ENCODE results near the gene BMERB1. TPM values are rescaled to one million over a fixed set of nuclear protein-coding genes. Genes with fewer than 3 reads are reported as not detected.
A peak's percentile ranks its signal among the peaks of the same experiment; 100 is the strongest.

Gene BMERB1
- total and polyA plus RNA-seq, 7 experiments from 2014 or later, result 0.51 to 8.2 (median 2.3) TPM

DNA sequence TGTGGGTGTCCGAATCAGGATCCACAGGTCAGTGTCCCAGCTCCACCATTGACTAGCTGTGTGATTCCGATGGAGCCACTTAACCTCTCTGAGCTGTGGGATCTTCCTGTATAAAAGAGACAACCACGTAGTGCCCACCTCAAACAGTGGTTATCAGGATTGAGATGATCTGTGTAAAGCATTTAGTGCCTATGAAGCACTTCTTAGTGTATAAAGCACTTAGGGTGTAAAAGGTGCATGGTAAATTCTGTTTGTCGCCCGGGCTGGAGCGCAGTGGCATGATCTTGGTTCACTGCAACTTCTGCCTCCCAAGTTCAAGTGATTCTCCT lies 113.3 kb downstream of the BMERB1 start:
- Mint-ChIP-seq H3K4me3 (no peak overlapping the region), H3K27me3 (no peaks in the 10 kb centered on the region), H3K36me3 (peaks cover 0 to 2% (median 0%) of the 10 kb centered on the region in 5 donors), H3K9me3 (peaks cover 0 to 6% (median 0%) of the 10 kb centered on the region in 11 donors), H3K4me1 (peaks cover 0 to 5% (median 0%) of the 10 kb centered on the region in 7 donors), H3K27ac (no peak overlapping the region)
- H3K9me3 ChIP-seq (ENCODE audit: control insufficient read depth in 2 of 3, low read length in 3 of 3), result peaks cover 0 to 3% (median 0%) of the 10 kb centered on the region in 3 experiments
- H3K4me1 ChIP-seq (ENCODE audit: control insufficient read depth in 2 of 2, insufficient read depth in 2 of 2, low read length in 2 of 2), result no peaks in the 10 kb centered on the region
- DNase-seq (no peak), ATAC-seq (no peak)
- ChIA-PET CTCF (no interaction called here), POLR2A (no interaction called here)
- H3K4me3 ChIP-seq (ENCODE audit: low read length), result no peak overlapping the region
- no peak overlapping the region for H3K27ac ChIP-seq (ENCODE audit: low read depth, low read length)
- H3K36me3 ChIP-seq (ENCODE audit: control insufficient read depth in 2 of 3, insufficient read depth in 3 of 3, low read length in 3 of 3), result no peaks in the 10 kb centered on the region
- intact Hi-C loops (cut with micrococcal nuclease), result loop anchor here in 1 of 2 donors (5.0 kb wide), 1 partner anchor 45 kb away; no protein-coding TSS in a partner anchor
- H3K27me3 ChIP-seq (ENCODE audit: control insufficient read depth in 2 of 2, insufficient read depth in 2 of 2, low read length in 2 of 2), result no peaks in the 10 kb centered on the region

DNA sequence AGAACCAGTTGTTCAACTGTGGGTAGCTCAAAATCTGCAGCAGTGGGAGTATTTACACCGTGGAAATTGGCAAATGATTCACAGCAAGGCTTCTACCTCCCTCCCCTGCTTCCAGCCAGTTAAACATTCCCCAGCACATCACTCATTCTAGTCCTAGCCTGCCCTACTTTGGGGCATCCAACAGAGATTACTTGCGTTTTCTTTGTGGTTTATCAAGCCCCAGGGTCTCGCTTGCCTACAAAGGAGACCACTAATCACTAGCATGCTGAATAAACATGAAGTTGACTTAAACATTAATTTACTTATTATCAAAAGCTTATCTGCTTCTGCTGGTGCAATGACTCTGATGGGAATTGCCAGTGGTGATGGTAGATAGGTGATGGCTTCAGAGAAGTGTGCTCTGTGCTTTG lies 114.1 kb downstream of the BMERB1 start:
- peaks cover 0 to 2% (median 0%) of the 10 kb centered on the region in 5 donors for H3K36me3 Mint-ChIP-seq
- H3K4me3 ChIP-seq (ENCODE audit: low read length), result no peak overlapping the region
- H3K9me3 Mint-ChIP-seq, result peaks cover 0 to 2% (median 0%) of the 10 kb centered on the region in 11 donors
- DNase-seq (no peak), ATAC-seq (no peak)
- no peaks in the 10 kb centered on the region for H3K4me1 ChIP-seq (ENCODE audit: control insufficient read depth in 2 of 2, insufficient read depth in 2 of 2, low read length in 2 of 2)
- no peak overlapping the region for H3K27ac Mint-ChIP-seq
- no peaks in the 10 kb centered on the region for H3K27me3 Mint-ChIP-seq
- no peaks in the 10 kb centered on the region for H3K27me3 ChIP-seq (ENCODE audit: control insufficient read depth in 2 of 2, insufficient read depth in 2 of 2, low read length in 2 of 2)
- no peak overlapping the region for H3K27ac ChIP-seq (ENCODE audit: low read depth, low read length)
- ChIA-PET CTCF (no interaction called here), POLR2A (interaction anchor here (0.7 kb wide), 1 partner anchor 42 kb away, joined by 3 read pairs; no protein-coding TSS in a partner anchor)
- H3K4me3 Mint-ChIP-seq, result no peak overlapping the region
- intact Hi-C loops (cut with micrococcal nuclease), result loop anchor here in 1 of 2 donors (5.0 kb wide), 1 partner anchor 44 kb away; no protein-coding TSS in a partner anchor
- H3K36me3 ChIP-seq (ENCODE audit: control insufficient read depth in 2 of 3, insufficient read depth in 3 of 3, low read length in 3 of 3), result no peaks in the 10 kb centered on the region
- H3K9me3 ChIP-seq (ENCODE audit: control insufficient read depth in 2 of 3, low read length in 3 of 3), result no peaks in the 10 kb centered on the region
- H3K4me1 Mint-ChIP-seq, result peaks cover 0 to 6% (median 0%) of the 10 kb centered on the region in 7 donors

DNA sequence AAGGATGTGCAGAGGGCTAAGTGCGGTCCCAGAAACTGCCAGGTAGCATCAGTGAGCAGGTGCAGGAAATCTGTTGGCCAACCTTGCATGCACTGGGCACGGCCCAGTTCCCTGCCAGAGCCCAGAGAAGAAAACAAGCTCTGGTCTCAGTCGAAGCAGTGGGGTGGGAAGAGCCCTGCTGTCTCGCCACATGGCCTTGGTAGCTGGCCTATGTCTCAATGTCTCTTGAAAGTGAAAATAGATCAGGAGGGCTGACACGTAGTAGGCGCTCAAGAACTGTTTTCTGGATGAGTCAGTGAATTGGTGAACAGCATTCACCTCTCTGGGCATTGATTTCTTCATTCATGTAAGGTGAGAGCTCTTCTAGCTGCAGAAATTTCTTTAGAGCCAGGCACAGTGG lies 118.1 kb downstream of the BMERB1 start:
- Histone ChIP-seq H3K4me1 (ENCODE audit: control insufficient read depth in 2 of 2, insufficient read depth in 2 of 2, low read length in 2 of 2) (no peaks in the 10 kb centered on the region), H3K36me3 (ENCODE audit: control insufficient read depth in 2 of 3, insufficient read depth in 3 of 3, low read length in 3 of 3) (no peaks in the 10 kb centered on the region), H3K4me3 (ENCODE audit: low read length) (no peak overlapping the region), H3K27ac (ENCODE audit: low read depth, low read length) (no peak overlapping the region), H3K9me3 (ENCODE audit: control insufficient read depth in 2 of 3, low read length in 3 of 3) (no peaks in the 10 kb centered on the region), H3K27me3 (ENCODE audit: control insufficient read depth in 2 of 2, insufficient read depth in 2 of 2, low read length in 2 of 2) (no peaks in the 10 kb centered on the region)
- Mint-ChIP-seq H3K4me3 (no peak overlapping the region), H3K4me1 (peaks cover 0 to 6% (median 0%) of the 10 kb centered on the region in 7 donors), H3K36me3 (no peaks in the 10 kb centered on the region), H3K9me3 (no peaks in the 10 kb centered on the region), H3K27ac (peak overlapping the region in 1 of 9 donors; percentile 45), H3K27me3 (no peaks in the 10 kb centered on the region)
- intact Hi-C loops (cut with micrococcal nuclease), result no loop called here
- DNase-seq, result no peak
- CTCF ChIA-PET, result no interaction called here
- ATAC-seq, result no peak
- POLR2A ChIA-PET, result interaction anchor here (0.9 kb wide), 1 partner anchor 17 kb away, joined by 3 read pairs; no protein-coding TSS in a partner anchor

DNA sequence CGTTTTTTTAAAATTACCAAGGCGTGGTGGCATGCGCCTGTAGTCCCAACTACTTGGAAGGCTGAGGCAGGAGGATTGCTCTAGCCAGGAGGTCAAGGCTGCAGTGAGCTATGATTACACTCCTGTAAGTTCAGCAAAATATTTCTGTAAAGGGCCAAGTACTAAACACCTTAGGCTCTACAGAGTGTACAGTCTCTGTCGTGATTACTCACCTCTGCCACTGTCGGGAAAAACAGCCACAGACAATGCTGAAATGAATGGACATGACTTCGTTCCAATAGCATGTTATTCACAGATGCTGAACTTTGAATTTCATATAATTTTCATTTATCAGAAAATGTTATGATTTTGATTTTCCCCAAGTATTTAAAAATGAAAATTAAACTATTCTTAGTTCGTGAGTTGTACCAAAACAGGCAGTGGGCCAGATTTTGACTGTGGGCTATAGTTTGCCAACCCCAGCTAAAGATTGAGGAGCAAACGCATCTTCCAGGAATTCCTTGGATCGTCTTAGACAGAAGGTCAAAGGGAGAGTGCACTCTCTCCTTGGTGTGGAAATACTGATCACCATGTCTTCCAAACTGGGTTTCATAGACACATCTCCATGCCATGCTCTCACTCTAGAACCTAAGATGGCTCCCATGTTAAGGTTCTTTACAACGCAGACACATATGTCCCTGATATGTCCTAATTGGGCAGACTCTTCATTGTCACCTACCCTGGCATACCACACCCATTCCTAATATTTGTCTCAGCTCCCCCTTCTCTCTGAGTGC lies 119.1 kb downstream of the BMERB1 start:
- no peak for ATAC-seq
- POLR2A ChIA-PET, result no interaction called here
- intact Hi-C loops (cut with micrococcal nuclease), result no loop called here

DNA sequence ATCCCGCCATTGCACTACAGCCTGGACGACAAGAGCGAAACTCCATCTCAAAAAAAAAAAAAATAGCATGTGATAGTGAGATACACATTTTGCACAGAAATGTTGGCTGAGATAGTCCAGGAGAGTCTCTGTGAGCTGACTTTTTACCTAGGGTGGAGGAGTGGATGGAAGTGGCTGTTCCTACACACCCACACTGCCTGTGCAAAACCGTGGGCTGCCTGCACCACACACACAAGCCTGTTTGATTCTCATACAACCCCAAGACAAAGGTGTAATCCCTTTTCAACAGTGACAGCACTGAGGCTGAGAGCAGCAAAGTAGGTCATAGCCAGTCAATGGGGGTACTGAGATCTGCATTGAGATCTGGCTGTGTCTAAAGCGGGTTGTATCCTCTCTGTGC lies 121.7 kb downstream of the BMERB1 start:
- Histone ChIP-seq H3K4me3 (ENCODE audit: low read length) (no peak overlapping the region), H3K36me3 (ENCODE audit: control insufficient read depth in 2 of 3, insufficient read depth in 3 of 3, low read length in 3 of 3) (no peaks in the 10 kb centered on the region), H3K4me1 (ENCODE audit: control insufficient read depth in 2 of 2, insufficient read depth in 2 of 2, low read length in 2 of 2) (no peaks in the 10 kb centered on the region), H3K27me3 (ENCODE audit: control insufficient read depth in 2 of 2, insufficient read depth in 2 of 2, low read length in 2 of 2) (no peaks in the 10 kb centered on the region), H3K27ac (ENCODE audit: low read depth, low read length) (no peak overlapping the region), H3K9me3 (ENCODE audit: control insufficient read depth in 2 of 3, low read length in 3 of 3) (no peaks in the 10 kb centered on the region)
- no peak for DNase-seq
- no peak for ATAC-seq
- POLR2A ChIA-PET, result no interaction called here
- Mint-ChIP-seq H3K27ac (no peak overlapping the region), H3K36me3 (no peaks in the 10 kb centered on the region), H3K9me3 (no peaks in the 10 kb centered on the region), H3K4me3 (no peak overlapping the region), H3K4me1 (peaks cover 0 to 6% (median 0%) of the 10 kb centered on the region in 7 donors), H3K27me3 (no peaks in the 10 kb centered on the region)
- intact Hi-C loops (cut with micrococcal nuclease), result no loop called here
- CTCF ChIA-PET, result no interaction called here

More for the DNA sequence above, 119.1 kb downstream of the BMERB1 start:
- Mint-ChIP-seq H3K27me3 (no peaks in the 10 kb centered on the region), H3K36me3 (no peaks in the 10 kb centered on the region), H3K4me1 (peaks cover 0 to 6% (median 0%) of the 10 kb centered on the region in 7 donors), H3K27ac (no peak overlapping the region), H3K9me3 (no peaks in the 10 kb centered on the region), H3K4me3 (no peak overlapping the region)
- DNase-seq, result no peak
- CTCF ChIA-PET, result no interaction called here
- no peak overlapping the region for H3K4me3 ChIP-seq (ENCODE audit: low read length)
- H3K4me1 ChIP-seq (ENCODE audit: control insufficient read depth in 2 of 2, insufficient read depth in 2 of 2, low read length in 2 of 2), result no peaks in the 10 kb centered on the region
- H3K27me3 ChIP-seq (ENCODE audit: control insufficient read depth in 2 of 2, insufficient read depth in 2 of 2, low read length in 2 of 2), result no peaks in the 10 kb centered on the region
- no peaks in the 10 kb centered on the region for H3K9me3 ChIP-seq (ENCODE audit: control insufficient read depth in 2 of 3, low read length in 3 of 3)
- no peak overlapping the region for H3K27ac ChIP-seq (ENCODE audit: low read depth, low read length)
- H3K36me3 ChIP-seq (ENCODE audit: control insufficient read depth in 2 of 3, insufficient read depth in 3 of 3, low read length in 3 of 3), result no peaks in the 10 kb centered on the region

DNA sequence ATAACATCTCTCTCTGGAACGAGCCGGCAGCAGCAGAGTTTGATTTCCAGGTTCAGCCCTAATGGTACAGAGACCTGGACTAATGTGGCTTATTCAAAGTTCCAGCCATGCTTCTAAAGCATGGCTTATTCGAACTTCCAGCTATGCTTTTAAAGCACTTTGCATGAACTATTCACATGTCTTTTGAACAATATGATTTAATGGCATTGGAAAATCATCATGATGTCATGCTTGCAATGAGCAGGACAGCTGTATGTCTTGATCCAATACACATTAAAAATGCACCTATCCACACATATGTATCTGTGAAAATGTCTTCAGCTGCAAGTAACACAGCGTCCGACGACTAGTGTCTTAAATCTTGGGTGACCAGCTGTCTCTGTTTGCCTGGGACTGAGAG lies 122.9 kb downstream of the BMERB1 start:
- no peaks in the 10 kb centered on the region for H3K9me3 ChIP-seq (ENCODE audit: control insufficient read depth in 2 of 3, low read length in 3 of 3)
- intact Hi-C loops (cut with micrococcal nuclease), result no loop called here
- H3K4me1 ChIP-seq (ENCODE audit: control insufficient read depth in 2 of 2, insufficient read depth in 2 of 2, low read length in 2 of 2), result no peaks in the 10 kb centered on the region
- Mint-ChIP-seq H3K4me3 (no peak overlapping the region), H3K9me3 (no peaks in the 10 kb centered on the region), H3K27me3 (no peaks in the 10 kb centered on the region), H3K27ac (no peak overlapping the region), H3K4me1 (peaks cover 0 to 5% (median 0%) of the 10 kb centered on the region in 7 donors), H3K36me3 (no peaks in the 10 kb centered on the region)
- no peak overlapping the region for H3K27ac ChIP-seq (ENCODE audit: low read depth, low read length)
- no peak for ATAC-seq
- CTCF ChIA-PET, result no interaction called here
- POLR2A ChIA-PET, result no interaction called here
- H3K4me3 ChIP-seq (ENCODE audit: low read length), result no peak overlapping the region
- no peaks in the 10 kb centered on the region for H3K36me3 ChIP-seq (ENCODE audit: control insufficient read depth in 2 of 3, insufficient read depth in 3 of 3, low read length in 3 of 3)
- no peak for DNase-seq
- H3K27me3 ChIP-seq (ENCODE audit: control insufficient read depth in 2 of 2, insufficient read depth in 2 of 2, low read length in 2 of 2), result no peaks in the 10 kb centered on the region

DNA sequence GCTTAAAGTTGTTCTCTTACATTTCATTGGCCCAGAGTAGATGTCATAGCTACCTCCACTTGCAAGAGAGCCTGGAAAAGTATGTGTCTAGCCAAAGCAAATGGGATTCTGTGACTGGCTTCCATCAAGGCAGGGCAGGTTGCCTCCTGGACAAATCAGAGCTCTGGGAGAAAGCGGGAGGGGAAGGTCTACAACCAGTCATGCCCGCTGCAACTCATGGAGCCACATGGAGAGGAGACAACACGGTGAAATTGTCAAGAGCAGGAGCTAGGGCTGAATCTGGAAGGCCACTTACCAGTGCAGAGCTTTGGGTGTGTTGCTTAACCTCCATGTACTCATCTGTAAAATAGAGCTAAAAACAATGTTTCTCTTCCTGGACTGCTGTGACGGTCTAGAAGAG lies 124.8 kb downstream of the BMERB1 start:
- Mint-ChIP-seq H3K27me3 (no peaks in the 10 kb centered on the region), H3K9me3 (peaks cover 0 to 5% (median 3%) of the 10 kb centered on the region in 11 donors), H3K36me3 (peaks cover 0 to 2% (median 0%) of the 10 kb centered on the region in 5 donors), H3K4me1 (peaks cover 0 to 3% (median 0%) of the 10 kb centered on the region in 7 donors), H3K4me3 (no peak overlapping the region), H3K27ac (no peak overlapping the region)
- ChIA-PET POLR2A (no interaction called here), CTCF (no interaction called here)
- H3K4me1 ChIP-seq (ENCODE audit: control insufficient read depth in 2 of 2, insufficient read depth in 2 of 2, low read length in 2 of 2), result no peaks in the 10 kb centered on the region
- H3K9me3 ChIP-seq (ENCODE audit: control insufficient read depth in 2 of 3, low read length in 3 of 3), result no peaks in the 10 kb centered on the region
- no peak overlapping the region for H3K4me3 ChIP-seq (ENCODE audit: low read length)
- intact Hi-C loops (cut with micrococcal nuclease), result no loop called here
- no peak for DNase-seq
- H3K27me3 ChIP-seq (ENCODE audit: control insufficient read depth in 2 of 2, insufficient read depth in 2 of 2, low read length in 2 of 2), result no peaks in the 10 kb centered on the region
- no peak overlapping the region for H3K27ac ChIP-seq (ENCODE audit: low read depth, low read length)
- H3K36me3 ChIP-seq (ENCODE audit: control insufficient read depth in 2 of 3, insufficient read depth in 3 of 3, low read length in 3 of 3), result no peaks in the 10 kb centered on the region
- no peak for ATAC-seq

Data from naive thymus-derived CD4-positive, alpha-beta T cell (primary cell).